HEK293 (cell line): ENCODE data around the gene LARGE1.

Source experiments
- CTCF ChIA-PET: fragments of 350-600 bp; formaldehyde crosslinking; extraction: SDS; loops from one replicate; lab custom pipeline; 2021; ENCODE audit warnings: antibody characterized with exemption; lab: Yijun Ruan, JAX
- POLR2A ChIA-PET: fragments of 300-600 bp; formaldehyde crosslinking; extraction: SDS; loops from one replicate; lab custom pipeline; 2020; ENCODE audit warnings: antibody characterized with exemption, inconsistent platforms; lab: Yijun Ruan, JAX
- H3K27ac ChIP-seq: fragments of 200-500 bp; sonication (Bioruptor generic); 2 replicates; pipeline ENCODE4 v1.5.1; 2014; ENCODE audit warnings: low read depth, low read length, control low read depth, inconsistent platforms; ENCODE audit errors: extremely low read depth
- H3K36me3 ChIP-seq, 2 experiments: fragments of 200-500 bp in 1 of 2; sonication (Bioruptor generic) in 1 of 2; 1 replicate in 1 of 2; 2 replicates in 1 of 2; pipeline ENCODE4 v1.5.1; 2014 to 2017; ENCODE audit warnings: inconsistent platforms in 2 of 2, low read length in 2 of 2; ENCODE audit not compliant: control insufficient read depth in 2 of 2, insufficient read depth in 1 of 2
- H3K4me1 ChIP-seq: fragments of 200-500 bp; sonication (Bioruptor generic); 2 replicates; pipeline ENCODE4 v1.5.1; 2014; ENCODE audit warnings: mild to moderate bottlenecking, low read length, inconsistent platforms; ENCODE audit not compliant: control insufficient read depth, insufficient read depth
- H3K4me3 ChIP-seq: 2 replicates; pipeline ENCODE4 v1.5.1; 2011; ENCODE audit warnings: low read depth, mild to moderate bottlenecking, control low read depth, low read length, moderate library complexity
- H3K9me3 ChIP-seq: fragments of 200-500 bp; sonication (Bioruptor generic); 2 replicates; pipeline ENCODE4 v1.5.1; 2014; ENCODE audit warnings: low read depth, low read length, inconsistent platforms; ENCODE audit not compliant: control insufficient read depth, insufficient read depth
- ATF2 ChIP-seq: fragments of 450-650 bp; formaldehyde crosslinking; IDR thresholded peaks from 2 replicates; pipeline ENCODE4 v1.5.1; 2016; ENCODE audit warnings: missing biosample characterization, missing genetic modification characterization, low read depth
- OSR2 ChIP-seq: fragments of 450-650 bp; formaldehyde crosslinking; IDR thresholded peaks from 2 replicates; pipeline ENCODE4 v1.5.1; 2016; ENCODE audit warnings: missing biosample characterization, missing genetic modification characterization
- ZBTB44 ChIP-seq: fragments of 450-650 bp; IDR thresholded peaks from 2 replicates; pipeline ENCODE4 v1.5.1; 2018; ENCODE audit warnings: missing biosample characterization, mild to moderate bottlenecking, missing genetic modification characterization
- ZNF148 ChIP-seq: fragments of 450-650 bp; formaldehyde crosslinking; IDR thresholded peaks from 2 replicates; pipeline ENCODE4 v1.5.0; 2017; ENCODE audit warnings: missing biosample characterization, missing genetic modification characterization, borderline replicate concordance
- ZNF157 ChIP-seq: fragments of 450-650 bp; formaldehyde crosslinking; IDR thresholded peaks from 2 replicates; pipeline ENCODE4 v1.5.1; 2016; ENCODE audit warnings: missing biosample characterization, missing genetic modification characterization
- ZNF221 ChIP-seq: fragments of 450-650 bp; formaldehyde crosslinking; IDR thresholded peaks from 2 replicates; pipeline ENCODE4 v1.5.1; 2017; ENCODE audit warnings: missing biosample characterization, missing genetic modification characterization, borderline replicate concordance
- ZNF24 ChIP-seq: fragments of 450-650 bp; formaldehyde crosslinking; IDR thresholded peaks from 2 replicates; pipeline ENCODE4 v1.5.1; 2016; ENCODE audit warnings: missing biosample characterization, missing genetic modification characterization
- ZNF248 ChIP-seq: fragments of 450-650 bp; formaldehyde crosslinking; IDR thresholded peaks from 2 replicates; pipeline ENCODE4 v1.5.1; 2017; ENCODE audit warnings: missing biosample characterization, missing genetic modification characterization
- ZNF266 ChIP-seq: fragments of 450-650 bp; formaldehyde crosslinking; IDR thresholded peaks from 2 replicates; pipeline ENCODE4 v1.5.1; 2016; ENCODE audit warnings: missing biosample characterization, missing genetic modification characterization, low read depth
- ZNF274 ChIP-seq, 2 experiments: fragments of 200-500 bp in 1 of 2; fragments of 450-650 bp in 1 of 2; sonication (Bioruptor generic) in 1 of 2; formaldehyde crosslinking in 1 of 2; IDR thresholded peaks; 2 replicates each; pipeline versions ENCODE4 v1.5.1 to v1.6.1; 2014 to 2016; ENCODE audit warnings: borderline replicate concordance in 1 of 2, inconsistent platforms in 1 of 2, low read length in 1 of 2, missing biosample characterization in 1 of 2, missing genetic modification characterization in 1 of 2
- ZNF341 ChIP-seq: fragments of 450-650 bp; formaldehyde crosslinking; IDR thresholded peaks from 2 replicates; pipeline ENCODE4; 2016; ENCODE audit warnings: low read depth, missing biosample characterization, missing genetic modification characterization
- ZNF561 ChIP-seq: fragments of 450-650 bp; IDR thresholded peaks from 2 replicates; pipeline ENCODE4 v1.5.1; 2018; ENCODE audit warnings: missing biosample characterization, missing genetic modification characterization, borderline replicate concordance
- ZNF585B ChIP-seq: fragments of 450-650 bp; formaldehyde crosslinking; IDR thresholded peaks from 2 replicates; pipeline ENCODE4 v1.5.1; 2016; ENCODE audit warnings: missing biosample characterization, missing genetic modification characterization
- ZNF600 ChIP-seq: fragments of 450-650 bp; formaldehyde crosslinking; IDR thresholded peaks from 2 replicates; pipeline ENCODE4 v1.5.1; 2016; ENCODE audit warnings: missing biosample characterization, missing genetic modification characterization
- ZNF629 ChIP-seq: fragments of 450-650 bp; formaldehyde crosslinking; IDR thresholded peaks from 2 replicates; pipeline ENCODE4 v1.5.1; 2017; ENCODE audit warnings: missing biosample characterization, missing genetic modification characterization
- ZNF660 ChIP-seq: fragments of 450-650 bp; IDR thresholded peaks from 2 replicates; pipeline ENCODE4 v1.5.1; 2018; ENCODE audit warnings: missing biosample characterization, mild to moderate bottlenecking, missing genetic modification characterization
- ZNF704 ChIP-seq: fragments of 450-650 bp; formaldehyde crosslinking; IDR thresholded peaks from 2 replicates; pipeline ENCODE4 v1.5.1; 2016; ENCODE audit warnings: missing biosample characterization, missing genetic modification characterization
- ZNF76 ChIP-seq: fragments of 450-650 bp; formaldehyde crosslinking; IDR thresholded peaks from 2 replicates; pipeline ENCODE4; 2016; ENCODE audit warnings: low read depth, missing biosample characterization, missing genetic modification characterization, borderline replicate concordance
- ZNF777 ChIP-seq: fragments of 450-650 bp; formaldehyde crosslinking; IDR thresholded peaks from 2 replicates; pipeline ENCODE4 v1.5.1; 2017; ENCODE audit warnings: missing biosample characterization, missing genetic modification characterization, borderline replicate concordance
- ZSCAN4 ChIP-seq: fragments of 450-650 bp; formaldehyde crosslinking; IDR thresholded peaks from 2 replicates; pipeline ENCODE4 v1.5.1; 2017; ENCODE audit warnings: missing biosample characterization, missing genetic modification characterization

The LARGE1 gene

GRCh38 chr22:33653532-33654063 is 266.7 kb downstream of the LARGE1 start (continued):
- no peak for TF ChIP-seq ZBTB44 (tag by site-specific recombination)
- TF ChIP-seq ZNF24 (tag by site-specific recombination): no peak
- peak; percentile 51; the same call in 1 of the 2 replicates for TF ChIP-seq ZNF629 (tag by site-specific recombination)
- no peak for TF ChIP-seq ZNF704 (tag by site-specific recombination)
- TF ChIP-seq ATF2 (tag by site-specific recombination): peak; percentile 85
- TF ChIP-seq ZNF76 (tag by site-specific recombination): no peak
- no peak for TF ChIP-seq ZNF266 (tag by site-specific recombination)

- Histone ChIP-seq H3K4me1 (peaks cover 5% of the 10 kb centered on the region), H3K4me3 (no peak overlapping the region), H3K9me3 (no peaks in the 10 kb centered on the region)
- POLR2A ChIA-PET: no interaction called here
- CTCF ChIA-PET: no interaction called here
- TF ChIP-seq ZNF585B (tag by site-specific recombination) (no peak), ZNF777 (tag by site-specific recombination) (no peak), ZNF148 (tag by site-specific recombination) (no peak), ZNF561 (tag by site-specific recombination) (no peak), ZNF157 (no peak), ZNF221 (tag by site-specific recombination) (no peak), ZSCAN4 (tag by site-specific recombination) (no peak), OSR2 (tag by site-specific recombination) (no peak), ZNF248 (tag by site-specific recombination) (no peak), ZNF274 (IDR thresholded peaks at IDR 0.05; ENCODE audit: low read length) (no peak), ZNF274 (tag by site-specific recombination; IDR thresholded peaks at IDR 0.05; ENCODE audit: borderline replicate concordance) (no peak), ZNF600 (tag by site-specific recombination) (no peak), ZNF341 (tag by site-specific recombination) (no peak), ZNF660 (tag by site-specific recombination) (no peak)
- TF ChIP-seq, all 188 proteins: peak for 0
- Histone ChIP-seq H3K27ac (no peak overlapping the region), H3K36me3 (peaks cover 0 to 18% of the 10 kb centered on the region in 2 experiments; a peak in 1 of 3 replicates)
Observed at GRCh38 chr22:33652615-33653014, 267.7 kb downstream of the LARGE1 start.
